ENCODE results near the gene VWA2. TPM values are rescaled to one million over a fixed set of nuclear protein-coding genes. Genes with fewer than 3 reads are reported as not detected.

Gene VWA2
- total and polyA plus RNA-seq, 10 of the 15 experiments (the other 5 are each of a cell fraction or from before 2014, with no cell fraction given): 0.03 TPM; not detected in 9

GRCh38 chr10:114274616-114275453, 35.8 kb downstream of the VWA2 start:
- in situ Hi-C loops (cut with MboI) (no loop called here), intact Hi-C loops (cut with micrococcal nuclease; ENCODE audit: unreplicated experiment) (no loop called here)
- H3K4me3 ChIP-seq: no peak overlapping the region
- ATAC-seq (no peak), DNase-seq (ENCODE audit: low read depth, low spot score) (no peak), FAIRE-seq (no peak)
- BruUV-seq (replicated peaks): no TSS peak
- H4K20me1 ChIP-seq (ENCODE audit: control insufficient read depth, insufficient read depth): no peaks in the 10 kb centered on the region
- WGBS (ENCODE audit: insufficient coverage, insufficient replicate concordance, low lambda C conversion rate, missing lambda C conversion rate): 48% methylated on average over 16 of the region's 16 CpGs
- no peaks in the 10 kb centered on the region for H3K79me2 ChIP-seq (ENCODE audit: control insufficient read depth, insufficient read depth, low read length)
- H3K4me1 ChIP-seq (ENCODE audit: control insufficient read depth, insufficient read depth, low read length): no peaks in the 10 kb centered on the region
- TF ChIP-seq STAT3 (IDR thresholded peaks at IDR 0.05; ENCODE audit: low read depth, low read length) (no peak), MAX (IDR thresholded peaks at IDR 0.05; ENCODE audit: low read depth, low read length) (no peak), SREBF2 (IDR thresholded peaks at IDR 0.05; ENCODE audit: low read length) (no peak)
- CTCF ChIA-PET: no interaction called here
- no peak overlapping the region for H3K4me2 ChIP-seq (ENCODE audit: control insufficient read depth, insufficient read depth)
- SMC1A ChIA-PET (ENCODE audit: uncharacterized antibody, unreplicated experiment): no interaction called here
- no peak overlapping the region for H3K27ac ChIP-seq (ENCODE audit: control insufficient read depth, insufficient read depth)
- no peaks in the 10 kb centered on the region for H3K36me3 ChIP-seq (ENCODE audit: control insufficient read depth in 2 of 2, insufficient read depth in 2 of 2, low read length in 1 of 2)
- no peaks in the 10 kb centered on the region for H3K9me3 ChIP-seq (replicated peaks; ENCODE audit: control insufficient read depth, insufficient read depth, low read length)
- RAD21 ChIA-PET (ENCODE audit: unreplicated experiment): no interaction called here
- POLR2A ChIA-PET: no interaction called here
- H3K9ac ChIP-seq (ENCODE audit: control insufficient read depth, insufficient read depth, low read length): no peak overlapping the region
- peaks cover 0 to 7% of the 10 kb centered on the region in 2 experiments; a peak in 3 of 4 replicates for H3K27me3 ChIP-seq (replicated peaks in 1 of 2; ENCODE audit: control insufficient read depth in 2 of 2, insufficient read depth in 2 of 2, low read length in 1 of 2)
- H2AFZ ChIP-seq (ENCODE audit: control insufficient read depth, low read depth, low read length): no peak overlapping the region

GRCh38 chr10:114276066-114276465, 37.0 kb downstream of the VWA2 start:
- BruUV-seq (replicated peaks): no TSS peak
- ChIA-PET CTCF (no interaction called here), RAD21 (ENCODE audit: unreplicated experiment) (no interaction called here), POLR2A (no interaction called here), SMC1A (ENCODE audit: uncharacterized antibody, unreplicated experiment) (no interaction called here)
- 49% methylated on average over 6 of the region's 6 CpGs for WGBS (ENCODE audit: insufficient coverage, insufficient replicate concordance, low lambda C conversion rate, missing lambda C conversion rate)
- intact Hi-C loops (cut with micrococcal nuclease; ENCODE audit: unreplicated experiment) (no loop called here), in situ Hi-C loops (cut with MboI) (no loop called here)
- Histone ChIP-seq H2AFZ (ENCODE audit: control insufficient read depth, low read depth, low read length) (no peak overlapping the region), H3K4me3 (no peak overlapping the region), H3K36me3 (ENCODE audit: control insufficient read depth in 2 of 2, insufficient read depth in 2 of 2, low read length in 1 of 2) (no peaks in the 10 kb centered on the region), H3K9ac (ENCODE audit: control insufficient read depth, insufficient read depth, low read length) (no peak overlapping the region), H3K79me2 (ENCODE audit: control insufficient read depth, insufficient read depth, low read length) (no peaks in the 10 kb centered on the region), H3K4me1 (ENCODE audit: control insufficient read depth, insufficient read depth, low read length) (no peaks in the 10 kb centered on the region), H3K4me2 (ENCODE audit: control insufficient read depth, insufficient read depth) (no peak overlapping the region), H3K27ac (ENCODE audit: control insufficient read depth, insufficient read depth) (no peak overlapping the region), H3K27me3 (replicated peaks in 1 of 2; ENCODE audit: control insufficient read depth in 2 of 2, insufficient read depth in 2 of 2, low read length in 1 of 2) (peaks cover 0 to 7% of the 10 kb centered on the region in 2 experiments; a peak in 3 of 4 replicates), H3K9me3 (replicated peaks; ENCODE audit: control insufficient read depth, insufficient read depth, low read length) (no peaks in the 10 kb centered on the region), H4K20me1 (ENCODE audit: control insufficient read depth, insufficient read depth) (no peaks in the 10 kb centered on the region)
- FAIRE-seq: no peak
- ATAC-seq: no peak
- no peak for DNase-seq (ENCODE audit: low read depth, low spot score)
- TF ChIP-seq BRCA1 (IDR thresholded peaks at IDR 0.05; ENCODE audit: low read depth, low read length) (no peak), TARDBP (IDR thresholded peaks at IDR 0.05; ENCODE audit: borderline replicate concordance) (no peak), SIN3A (IDR thresholded peaks at IDR 0.05; ENCODE audit: low read depth, low read length) (no peak), NFXL1 (IDR thresholded peaks at IDR 0.05; ENCODE audit: borderline replicate concordance) (no peak), NR2C1 (IDR thresholded peaks at IDR 0.05) (no peak), HDAC2 (IDR thresholded peaks at IDR 0.05) (no peak), REST (IDR thresholded peaks at IDR 0.05; ENCODE audit: low read depth, low read length) (no peak), TAF1 (IDR thresholded peaks at IDR 0.05; ENCODE audit: borderline replicate concordance, low read depth, low read length) (no peak), IKZF1 (conservative IDR thresholded peaks at IDR 0.05) (no peak)
